GM21515 (cell line): ENCODE results near the gene TMEM129.
A peak's percentile ranks its signal among the peaks of the same experiment; 100 is the strongest.
"Not testable (repeated sequence)": the region's sequence is repeated elsewhere in the genome, so short reads cannot be mapped to it uniquely, and the experiment has no call there.

ENCODE experiments used
- ATAC-seq: cut with Tn5 transposase; IDR thresholded peaks from one replicate; pipeline ENCODE4 v1.9.1; 2021; ENCODE audit not compliant: unreplicated experiment

Gene TMEM129

GRCh38 chr4:1701671-1702070 lies 19.5 kb downstream of the TMEM129 start:
- not testable (repeated sequence) for ATAC-seq

- ATAC-seq, result no peak
Observed at GRCh38 chr4:1695913-1696312, 25.2 kb downstream of the TMEM129 start.

GRCh38 chr4:1693131-1693896 lies 27.8 kb downstream of the TMEM129 start:
- peak; percentile 81 for ATAC-seq

- ATAC-seq, result no peak
Observed at GRCh38 chr4:1691737-1692373, 29.3 kb downstream of the TMEM129 start.

- no peak for ATAC-seq
Observed at GRCh38 chr4:1690698-1691097, 30.4 kb downstream of the TMEM129 start.

- ATAC-seq, result no peak
Observed at GRCh38 chr4:1686440-1687036, 34.6 kb downstream of the TMEM129 start.

GRCh38 chr4:1685235-1686150 lies 35.6 kb downstream of the TMEM129 start:
- no peak for ATAC-seq

- ATAC-seq, result peak; percentile 2
Observed at GRCh38 chr4:1684506-1685234, 36.5 kb downstream of the TMEM129 start.

- peak; percentile 85 for ATAC-seq
Observed at GRCh38 chr4:1683736-1684505, 37.2 kb downstream of the TMEM129 start, which contains the start of gene FAM53A. TSS of gene FAM53A (minus strand) at chr4:1684313. CDS start at chr4:1668741, 15,572 bp downstream.

- no peak for ATAC-seq
Observed at GRCh38 chr4:1683261-1683735, 37.8 kb downstream of the TMEM129 start.

- ATAC-seq, result no peak
Observed at GRCh38 chr4:1682860-1683259, 38.3 kb downstream of the TMEM129 start.

- ATAC-seq, result no peak
Observed at GRCh38 chr4:1678244-1678643, 42.9 kb downstream of the TMEM129 start.

- no peak for ATAC-seq
Observed at GRCh38 chr4:1676605-1677525, 44.3 kb downstream of the TMEM129 start.

GRCh38 chr4:1675802-1676137 lies 45.4 kb downstream of the TMEM129 start:
- ATAC-seq, result no peak

GRCh38 chr4:1675136-1675801 lies 45.9 kb downstream of the TMEM129 start:
- no peak for ATAC-seq

- no peak for ATAC-seq
Observed at GRCh38 chr4:1674682-1675081, 46.4 kb downstream of the TMEM129 start.

- ATAC-seq, result no peak
Observed at GRCh38 chr4:1673671-1674070, 47.5 kb downstream of the TMEM129 start.

- ATAC-seq, result not testable (repeated sequence)
Observed at GRCh38 chr4:1671011-1671410, 50.1 kb downstream of the TMEM129 start.
